Right forelimb (tissue), 1 donor: ENCODE results near the gene RIT2.

Source experiments
- DNase-seq: peaks from one replicate; pipeline ENCODE4 v3.0.0-alpha.2; 2018

Gene RIT2

GRCh38 chr18:42922363-42922762, 193.1 kb downstream of the RIT2 start:
- no peak for DNase-seq

GRCh38 chr18:42921226-42921737, 194.2 kb downstream of the RIT2 start:
- no peak for DNase-seq

GRCh38 chr18:42920621-42921020, 194.9 kb downstream of the RIT2 start:
- no peak for DNase-seq

GRCh38 chr18:42915299-42915698, 200.2 kb downstream of the RIT2 start:
- no peak for DNase-seq

- DNase-seq: no peak
Measured at GRCh38 chr18:42914476-42914875, 201.0 kb downstream of the RIT2 start.

GRCh38 chr18:42909095-42909494, 206.4 kb downstream of the RIT2 start:
- DNase-seq: no peak

- DNase-seq: no peak
Measured at GRCh38 chr18:42906761-42907160, 208.7 kb downstream of the RIT2 start.

- no peak for DNase-seq
Measured at GRCh38 chr18:42901161-42901560, 214.3 kb downstream of the RIT2 start.

- no peak for DNase-seq
Measured at GRCh38 chr18:42893977-42894376, 221.5 kb downstream of the RIT2 start.

GRCh38 chr18:42892181-42892580, 223.3 kb downstream of the RIT2 start:
- DNase-seq: no peak

- DNase-seq: no peak
Measured at GRCh38 chr18:42891705-42892104, 223.8 kb downstream of the RIT2 start.

GRCh38 chr18:42883169-42883568, 232.3 kb downstream of the RIT2 start:
- no peak for DNase-seq

- DNase-seq: no peak
Measured at GRCh38 chr18:42882122-42882521, 233.4 kb downstream of the RIT2 start.

- DNase-seq: no peak
Measured at GRCh38 chr18:42872838-42873237, 242.6 kb downstream of the RIT2 start.

- DNase-seq: no peak
Measured at GRCh38 chr18:42864876-42865275, 250.6 kb downstream of the RIT2 start.

GRCh38 chr18:42861271-42861670, 254.2 kb downstream of the RIT2 start:
- no peak for DNase-seq

GRCh38 chr18:42860548-42860947, 254.9 kb downstream of the RIT2 start:
- no peak for DNase-seq

GRCh38 chr18:42860011-42860410, 255.5 kb downstream of the RIT2 start:
- no peak for DNase-seq

GRCh38 chr18:42854558-42854957, 260.9 kb downstream of the RIT2 start:
- no peak for DNase-seq

- DNase-seq: no peak
Measured at GRCh38 chr18:42850174-42851083, 265.1 kb downstream of the RIT2 start.

GRCh38 chr18:42839408-42839807, 276.1 kb downstream of the RIT2 start:
- no peak for DNase-seq

GRCh38 chr18:42838546-42839145, 276.8 kb downstream of the RIT2 start:
- no peak for DNase-seq

- DNase-seq: no peak
Measured at GRCh38 chr18:42830936-42831335, 284.5 kb downstream of the RIT2 start.

- no peak for DNase-seq
Measured at GRCh38 chr18:42828881-42829280, 286.6 kb downstream of the RIT2 start.
